ENCODE measurements around the gene TACC2. TPM values are rescaled to one million over a fixed set of nuclear protein-coding genes. Genes with fewer than 3 reads are reported as not detected.
"Not testable (repeated sequence)": the region's sequence is repeated elsewhere in the genome, so short reads cannot be mapped to it uniquely, and the experiment has no call there.

The TACC2 gene
- total RNA-seq, 1 donor from 2014 or later: 32.2 TPM

- no peak for TF ChIP-seq CTCF (IDR thresholded peaks at IDR 0.05; ENCODE audit: unreplicated experiment)
- DNase-seq (ENCODE audit: low spot score): no peak
- Mint-ChIP-seq H3K4me3 (ENCODE audit: unreplicated experiment) (no peak overlapping the region), H3K27me3 (ENCODE audit: unreplicated experiment) (peaks cover 7% of the 10 kb centered on the region), H3K27ac (ENCODE audit: unreplicated experiment) (no peak overlapping the region), H3K9me3 (ENCODE audit: unreplicated experiment) (no peaks in the 10 kb centered on the region), H3K36me3 (ENCODE audit: low read depth, unreplicated experiment) (no peaks in the 10 kb centered on the region), H3K4me1 (ENCODE audit: unreplicated experiment) (no peaks in the 10 kb centered on the region)
These were observed 104.1 kb downstream of the TACC2 start for GRCh38 chr10:122093076-122093475.

- peaks cover 10% of the 10 kb centered on the region for H3K27me3 Mint-ChIP-seq (ENCODE audit: unreplicated experiment)
- not testable (repeated sequence) for H3K4me1 Mint-ChIP-seq (ENCODE audit: unreplicated experiment); DNase-seq (ENCODE audit: low spot score); H3K4me3 Mint-ChIP-seq (ENCODE audit: unreplicated experiment); H3K9me3 Mint-ChIP-seq (ENCODE audit: unreplicated experiment); H3K36me3 Mint-ChIP-seq (ENCODE audit: low read depth, unreplicated experiment); H3K27ac Mint-ChIP-seq (ENCODE audit: unreplicated experiment)
These were observed 107.2 kb downstream of the TACC2 start for GRCh38 chr10:122096181-122096580.

- DNase-seq (ENCODE audit: low spot score): no peak
- H3K9me3 Mint-ChIP-seq (ENCODE audit: unreplicated experiment): no peaks in the 10 kb centered on the region
- no peak overlapping the region for H3K4me3 Mint-ChIP-seq (ENCODE audit: unreplicated experiment)
- no peak for TF ChIP-seq CTCF (IDR thresholded peaks at IDR 0.05; ENCODE audit: unreplicated experiment)
- no peaks in the 10 kb centered on the region for H3K36me3 Mint-ChIP-seq (ENCODE audit: low read depth, unreplicated experiment)
- peaks cover 10% of the 10 kb centered on the region for H3K27me3 Mint-ChIP-seq (ENCODE audit: unreplicated experiment)
- H3K4me1 Mint-ChIP-seq (ENCODE audit: unreplicated experiment): no peaks in the 10 kb centered on the region
- H3K27ac Mint-ChIP-seq (ENCODE audit: unreplicated experiment): no peak overlapping the region
These were observed 107.7 kb downstream of the TACC2 start for GRCh38 chr10:122096705-122097104.

GRCh38 chr10:122097935-122098334, 109.0 kb downstream of the TACC2 start:
- Mint-ChIP-seq H3K27me3 (ENCODE audit: unreplicated experiment) (peaks cover 10% of the 10 kb centered on the region), H3K36me3 (ENCODE audit: low read depth, unreplicated experiment) (no peaks in the 10 kb centered on the region), H3K4me1 (ENCODE audit: unreplicated experiment) (no peaks in the 10 kb centered on the region), H3K27ac (ENCODE audit: unreplicated experiment) (no peak overlapping the region), H3K4me3 (ENCODE audit: unreplicated experiment) (no peak overlapping the region), H3K9me3 (ENCODE audit: unreplicated experiment) (no peaks in the 10 kb centered on the region)
- TF ChIP-seq CTCF (IDR thresholded peaks at IDR 0.05; ENCODE audit: unreplicated experiment): no peak
- DNase-seq (ENCODE audit: low spot score): no peak

- Mint-ChIP-seq H3K36me3 (ENCODE audit: low read depth, unreplicated experiment) (no peaks in the 10 kb centered on the region), H3K4me1 (ENCODE audit: unreplicated experiment) (no peaks in the 10 kb centered on the region), H3K4me3 (ENCODE audit: unreplicated experiment) (no peak overlapping the region), H3K27me3 (ENCODE audit: unreplicated experiment) (peaks cover 10% of the 10 kb centered on the region), H3K27ac (ENCODE audit: unreplicated experiment) (no peak overlapping the region), H3K9me3 (ENCODE audit: unreplicated experiment) (no peaks in the 10 kb centered on the region)
- TF ChIP-seq CTCF (IDR thresholded peaks at IDR 0.05; ENCODE audit: unreplicated experiment): no peak
- DNase-seq (ENCODE audit: low spot score): no peak
These were observed 110.0 kb downstream of the TACC2 start for GRCh38 chr10:122098924-122099323.

- Mint-ChIP-seq H3K9me3 (ENCODE audit: unreplicated experiment) (no peaks in the 10 kb centered on the region), H3K4me3 (ENCODE audit: unreplicated experiment) (no peak overlapping the region), H3K27ac (ENCODE audit: unreplicated experiment) (no peak overlapping the region), H3K27me3 (ENCODE audit: unreplicated experiment) (peaks cover 10% of the 10 kb centered on the region), H3K36me3 (ENCODE audit: low read depth, unreplicated experiment) (no peaks in the 10 kb centered on the region), H3K4me1 (ENCODE audit: unreplicated experiment) (no peaks in the 10 kb centered on the region)
- no peak for TF ChIP-seq CTCF (IDR thresholded peaks at IDR 0.05; ENCODE audit: unreplicated experiment)
- DNase-seq (ENCODE audit: low spot score): no peak
These were observed 110.6 kb downstream of the TACC2 start for GRCh38 chr10:122099562-122099961.
